Measurements from ENCODE around the gene ZNF181. TPM values are rescaled to one million over a fixed set of nuclear protein-coding genes. Genes with fewer than 3 reads are reported as not detected.

The ZNF181 gene
- polyA plus RNA-seq, 1 donor (not counting 4 experiments of a cell fraction or from before 2014, with no cell fraction given), result 4.0 TPM

GRCh38 chr19:34711890-34712289, 22.2 kb upstream of the ZNF181 start:
- no peak for FAIRE-seq
- no peak overlapping the region for H3K9ac ChIP-seq (ENCODE audit: control insufficient read depth, extremely low read depth, insufficient read depth, low read length)
- H2AFZ ChIP-seq (ENCODE audit: control insufficient read depth, low read length), result no peak overlapping the region
- H3K4me3 ChIP-seq (ENCODE audit: control insufficient read depth in 2 of 3, extremely low read depth in 1 of 3, insufficient read depth in 2 of 3, low read depth in 1 of 3, low read length in 3 of 3), result no peak overlapping the region
- no peaks in the 10 kb centered on the region for H3K4me1 ChIP-seq (ENCODE audit: control insufficient read depth, extremely low read depth, insufficient read depth, low read length)
- no peak for TF ChIP-seq CTCF (optimal IDR thresholded peaks at IDR 0.05 in 1 of 3, IDR thresholded peaks at IDR 0.05 in 1 of 3, conservative IDR thresholded peaks at IDR 0.05 in 1 of 3; ENCODE audit: extremely low read depth in 1 of 3, insufficient read depth in 2 of 3, low read length in 3 of 3)
- TF ChIP-seq EZH2 (IDR thresholded peaks at IDR 0.05; ENCODE audit: low read length), result no peak
- no peaks in the 10 kb centered on the region for H3K27me3 ChIP-seq (ENCODE audit: control insufficient read depth, extremely low read depth, insufficient read depth, low read length)
- no peaks in the 10 kb centered on the region for H3K79me2 ChIP-seq (ENCODE audit: control insufficient read depth, insufficient read depth, low read length)
- no peak overlapping the region for H3K27ac ChIP-seq (ENCODE audit: control insufficient read depth, insufficient read depth, low read length)
- no peak overlapping the region for H3K4me2 ChIP-seq (ENCODE audit: control insufficient read depth, extremely low read depth, insufficient read depth, low read depth, low read length)
- dilution Hi-C loops (cut with MboI; ENCODE audit: extremely low pct_ligation_motif_present, low sequenced_read_pairs), result no loop called here
- H4K20me1 ChIP-seq (ENCODE audit: control insufficient read depth, extremely low read depth, insufficient read depth, low read length), result no peaks in the 10 kb centered on the region
- no peaks in the 10 kb centered on the region for H3K36me3 ChIP-seq (ENCODE audit: control insufficient read depth in 2 of 2, extremely low read depth in 1 of 2, insufficient read depth in 2 of 2, low read length in 2 of 2)
- H3K9me1 ChIP-seq (ENCODE audit: control insufficient read depth, extremely low read depth, insufficient read depth, low read length), result no peaks in the 10 kb centered on the region
- peaks cover 4% of the 10 kb centered on the region for H3K9me3 ChIP-seq (ENCODE audit: control insufficient read depth, low read depth, low read length)
- no peak for DNase-seq (ENCODE audit: low read depth, low spot score)

GRCh38 chr19:34712395-34713261, 21.4 kb upstream of the ZNF181 start:
- Histone ChIP-seq H3K9me1 (ENCODE audit: control insufficient read depth, extremely low read depth, insufficient read depth, low read length) (no peaks in the 10 kb centered on the region), H3K27me3 (ENCODE audit: control insufficient read depth, extremely low read depth, insufficient read depth, low read length) (no peaks in the 10 kb centered on the region), H4K20me1 (ENCODE audit: control insufficient read depth, extremely low read depth, insufficient read depth, low read length) (no peaks in the 10 kb centered on the region), H3K36me3 (ENCODE audit: control insufficient read depth in 2 of 2, extremely low read depth in 1 of 2, insufficient read depth in 2 of 2, low read length in 2 of 2) (no peaks in the 10 kb centered on the region), H3K4me3 (ENCODE audit: control insufficient read depth in 2 of 3, extremely low read depth in 1 of 3, insufficient read depth in 2 of 3, low read depth in 1 of 3, low read length in 3 of 3) (no peak overlapping the region), H2AFZ (ENCODE audit: control insufficient read depth, low read length) (no peak overlapping the region), H3K4me1 (ENCODE audit: control insufficient read depth, extremely low read depth, insufficient read depth, low read length) (no peaks in the 10 kb centered on the region), H3K27ac (ENCODE audit: control insufficient read depth, insufficient read depth, low read length) (no peak overlapping the region), H3K4me2 (ENCODE audit: control insufficient read depth, extremely low read depth, insufficient read depth, low read depth, low read length) (no peak overlapping the region), H3K79me2 (ENCODE audit: control insufficient read depth, insufficient read depth, low read length) (no peaks in the 10 kb centered on the region), H3K9me3 (ENCODE audit: control insufficient read depth, low read depth, low read length) (peaks cover 4% of the 10 kb centered on the region), H3K9ac (ENCODE audit: control insufficient read depth, extremely low read depth, insufficient read depth, low read length) (no peak overlapping the region)
- peak; percentile 35 to 74 (median 52) for TF ChIP-seq CTCF (optimal IDR thresholded peaks at IDR 0.05 in 1 of 3, IDR thresholded peaks at IDR 0.05 in 1 of 3, conservative IDR thresholded peaks at IDR 0.05 in 1 of 3; ENCODE audit: extremely low read depth in 1 of 3, insufficient read depth in 2 of 3, low read length in 3 of 3)
- TF ChIP-seq EZH2 (IDR thresholded peaks at IDR 0.05; ENCODE audit: low read length), result no peak
- DNase-seq (ENCODE audit: low read depth, low spot score) (no peak), FAIRE-seq (peak; percentile 61)
- dilution Hi-C loops (cut with MboI; ENCODE audit: extremely low pct_ligation_motif_present, low sequenced_read_pairs), result no loop called here

Measured in keratinocyte (primary cell).